Erythroblast (primary cell): ENCODE measurements around the gene CHD5.

Experiments used
- DNase-seq, 2 experiments: peaks; one replicate each; lab custom pipeline; 2025; lab: John Stamatoyannopoulos, UW
- GATA1 ChIP-seq: IDR thresholded peaks from 2 replicates; pipeline ENCODE4 v1.6.1; 2011; ENCODE audit warnings: low read depth, mild to moderate bottlenecking, control low read depth, low read length, moderate library complexity
- POLR2A ChIP-seq: IDR thresholded peaks from 2 replicates; pipeline ENCODE4 v1.6.1; 2011; ENCODE audit warnings: mild to moderate bottlenecking, low read length

The CHD5 gene

GRCh38 chr1:6148497-6149241 is 31.5 kb downstream of the CHD5 start:
- no peak for TF ChIP-seq POLR2A
- TF ChIP-seq GATA1 = no peak
- DNase-seq = peak; percentile 60 to 75

DNA sequence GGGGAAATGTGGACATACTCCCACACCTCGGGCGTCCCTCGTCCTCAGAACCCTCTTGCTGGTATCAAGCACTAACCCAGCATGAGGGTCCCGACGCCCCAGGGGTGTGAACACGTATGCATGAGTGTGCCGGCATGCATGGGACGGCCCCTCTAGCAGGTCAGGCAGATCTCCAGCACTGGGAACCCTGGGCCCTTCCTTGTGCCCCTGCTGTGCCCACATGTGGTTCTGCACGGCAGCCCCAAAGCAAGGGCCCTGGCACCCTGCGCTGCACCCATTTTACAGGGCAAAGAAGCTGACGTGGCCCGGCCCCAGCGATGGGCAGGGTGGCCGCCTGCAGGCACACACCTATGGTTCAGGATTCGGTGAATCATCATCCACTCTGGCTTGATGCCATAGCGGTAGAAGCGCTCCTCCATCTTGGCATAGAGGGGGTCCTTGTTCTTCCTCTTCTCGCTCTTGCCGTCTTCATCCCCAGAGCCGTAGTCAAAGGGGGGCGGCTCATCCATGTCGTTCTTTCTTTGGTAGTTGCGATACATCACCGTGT is 34.2 kb downstream of the CHD5 start:
- no peak for DNase-seq
- TF ChIP-seq GATA1 (no peak), POLR2A (no peak)

GRCh38 chr1:6145396-6145750 is 34.7 kb downstream of the CHD5 start:
- no peak for TF ChIP-seq GATA1
- TF ChIP-seq POLR2A = no peak

DNA sequence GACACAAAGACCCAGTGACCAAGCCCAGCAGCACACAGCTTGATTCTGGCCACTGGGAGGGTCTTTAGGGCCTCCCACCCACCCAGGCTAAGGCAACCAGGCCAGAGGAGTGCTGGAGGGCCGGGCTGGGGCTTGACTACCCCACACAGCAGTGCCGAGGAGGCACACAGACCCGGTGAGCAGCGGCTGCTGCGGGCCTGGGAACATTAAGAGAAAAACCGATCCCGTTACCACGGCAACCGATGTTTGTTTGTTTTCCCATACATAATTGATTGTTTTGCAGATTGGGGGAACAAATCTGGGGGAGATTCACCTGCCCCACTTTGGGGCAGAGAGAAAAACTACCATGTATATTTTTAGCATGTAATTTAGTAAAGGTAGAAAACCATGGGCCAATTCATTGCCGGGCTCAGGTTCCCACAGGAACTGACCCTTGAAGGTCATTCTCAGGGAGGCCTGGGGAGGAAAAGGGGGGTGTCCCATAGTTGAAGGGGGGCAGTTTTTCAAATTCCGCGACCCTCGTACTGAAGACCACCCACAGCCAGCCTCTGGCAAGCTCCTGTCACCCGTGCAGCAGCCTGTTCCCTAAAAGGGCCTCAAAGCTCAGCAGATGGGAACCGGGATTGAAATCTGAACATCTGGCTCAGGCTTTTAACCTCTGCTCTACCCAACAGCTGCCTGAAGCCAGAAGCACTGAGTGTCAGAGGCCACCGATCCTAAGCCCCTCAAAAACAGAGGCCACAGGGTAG is 35.3 kb downstream of the CHD5 start:
- TF ChIP-seq GATA1 = no peak
- no peak for TF ChIP-seq POLR2A
- DNase-seq = no peak

More at GRCh38 chr1:6145396-6145750, 34.7 kb downstream of the CHD5 start:
- DNase-seq = no peak

- TF ChIP-seq POLR2A (no peak), GATA1 (no peak)
- DNase-seq = no peak
These were observed 35.9 kb downstream of the CHD5 start for GRCh38 chr1:6144175-6144574.

GRCh38 chr1:6143395-6143794 is 36.7 kb downstream of the CHD5 start:
- no peak for TF ChIP-seq GATA1
- TF ChIP-seq POLR2A = no peak
- no peak for DNase-seq

DNA sequence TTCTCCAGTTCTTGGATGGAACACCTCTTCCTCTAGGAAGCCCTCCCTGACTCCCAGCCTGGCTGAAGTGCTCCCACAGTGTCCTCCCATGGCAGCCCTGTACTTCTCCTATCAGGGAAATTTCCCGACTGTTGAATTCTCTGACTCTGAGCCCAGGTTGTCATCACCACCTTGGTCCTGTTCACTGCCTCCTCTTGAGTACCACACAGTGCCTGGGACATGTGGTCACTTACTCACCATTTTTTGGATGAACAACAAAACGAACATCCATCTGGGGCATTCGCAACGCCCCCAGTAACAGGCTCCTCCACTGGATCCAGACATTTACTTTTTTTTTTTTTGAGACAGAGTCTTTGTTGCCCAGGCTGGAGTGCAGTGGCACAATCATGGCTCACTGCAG is 37.4 kb downstream of the CHD5 start:
- no peak for DNase-seq
- no peak for TF ChIP-seq POLR2A
- TF ChIP-seq GATA1 = no peak

- TF ChIP-seq GATA1 = no peak
- TF ChIP-seq POLR2A = no peak
- no peak for DNase-seq
These were observed 38.0 kb downstream of the CHD5 start for GRCh38 chr1:6142036-6142621.

GRCh38 chr1:6141592-6141991 is 38.5 kb downstream of the CHD5 start:
- peak in 1 of 2 experiments; percentile 12 for DNase-seq
- TF ChIP-seq GATA1 = no peak
- no peak for TF ChIP-seq POLR2A

DNA sequence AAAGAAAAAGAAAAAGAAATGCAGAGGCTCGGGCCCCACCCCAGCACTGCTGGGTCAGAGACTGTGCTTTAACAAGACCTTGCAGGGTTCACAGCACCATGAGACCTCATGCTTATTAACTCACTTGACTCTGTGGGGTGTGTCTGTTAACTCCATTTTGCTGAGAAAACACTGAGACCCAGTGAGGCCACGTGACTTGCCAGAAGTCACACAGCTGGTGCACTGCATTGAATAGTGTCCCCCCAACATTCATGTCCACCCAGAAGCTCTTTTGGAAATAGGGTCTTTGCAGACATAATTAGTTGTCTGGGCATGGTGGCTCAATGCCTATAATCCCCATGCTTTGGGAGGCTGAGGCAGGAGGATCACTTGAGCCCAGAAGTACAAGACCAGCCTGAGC is 39.7 kb downstream of the CHD5 start:
- DNase-seq = no peak
- TF ChIP-seq GATA1 (no peak), POLR2A (no peak)

DNA sequence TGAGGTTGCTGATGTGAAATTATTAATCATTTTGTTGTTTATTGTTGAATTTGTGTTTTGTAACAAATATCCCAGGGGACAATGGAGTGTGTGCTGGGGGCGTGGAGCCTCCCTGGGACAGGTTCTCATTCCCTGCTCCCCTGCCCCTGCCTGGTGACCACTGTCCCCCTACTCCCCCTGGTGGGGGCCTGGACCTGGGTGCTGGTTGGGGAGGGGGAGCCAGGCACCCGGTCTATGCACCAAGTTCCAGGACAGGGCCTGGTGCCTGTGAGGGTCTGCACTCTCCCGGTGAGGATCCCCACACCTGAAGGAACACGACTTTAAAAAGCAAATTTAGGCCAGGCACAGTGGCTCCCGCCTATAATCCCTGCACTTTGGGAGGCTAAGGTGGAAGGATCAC is 42.4 kb downstream of the CHD5 start:
- DNase-seq = no peak
- TF ChIP-seq POLR2A (no peak), GATA1 (no peak)

GRCh38 chr1:6136516-6137220 is 43.5 kb downstream of the CHD5 start:
- TF ChIP-seq GATA1 = no peak
- DNase-seq = no peak

GRCh38 chr1:6134741-6135510 is 45.2 kb downstream of the CHD5 start:
- DNase-seq = no peak
- no peak for TF ChIP-seq GATA1
- no peak for TF ChIP-seq POLR2A
